Thyroid gland (tissue), 4 donors: ENCODE measurements around the gene AGK. TPM values are rescaled to one million over a fixed set of nuclear protein-coding genes. Genes with fewer than 3 reads are reported as not detected.

Source experiments
- DNase-seq, 2 donors: peaks; one replicate each; pipeline ENCODE4 v3.0.0-alpha.2; 2019
- H3K27ac ChIP-seq, 3 donors: fragments of 200-600 bp; sonication (generic); 1 replicate in 2 of 3; 2 replicates in 1 of 3; pipeline ENCODE4 v1.5.1; 2016 to 2019; ENCODE audit warnings: mild to moderate bottlenecking in 1 of 3, moderate library complexity in 1 of 3
- H3K27me3 ChIP-seq: fragments of 200-600 bp; sonication (generic); one replicate; pipeline ENCODE4 v1.5.1; 2019
- H3K36me3 ChIP-seq, 2 donors: fragments of 200-600 bp; sonication (generic); one replicate each; pipeline ENCODE4 v1.5.1; 2016 to 2019
- H3K4me1 ChIP-seq, 2 donors: fragments of 200-600 bp; sonication (generic); one replicate each; pipeline ENCODE4 v1.5.1; 2017 to 2019
- H3K4me3 ChIP-seq, 3 donors: fragments of 200-600 bp; sonication (generic); replicated peaks in 1 of 3; 1 replicate in 2 of 3; 2 replicates in 1 of 3; pipeline ENCODE4 v1.5.1; 2016; ENCODE audit warnings: mild to moderate bottlenecking in 1 of 3
- H3K9me3 ChIP-seq: fragments of 200-600 bp; sonication (generic); one replicate; pipeline ENCODE4 v1.5.1; 2017
- CTCF ChIP-seq, 6 experiments: fragments of 200-600 bp in 3 of 6; fragments of 450-650 bp in 3 of 6; sonication (generic) in 3 of 6; IDR thresholded peaks; one replicate each; pipeline ENCODE4 v1.5.1; 2016 to 2019; ENCODE audit warnings: antibody characterized with exemption in 6 of 6, mild to moderate bottlenecking in 2 of 6, inconsistent platforms in 1 of 6, moderate library complexity in 1 of 6
- POLR2A ChIP-seq, 2 donors: fragments of 450-650 bp; IDR thresholded peaks; one replicate each; pipeline ENCODE4 v1.6.1; 2017; ENCODE audit warnings: antibody characterized with exemption in 2 of 2, mild to moderate bottlenecking in 2 of 2, moderate library complexity in 1 of 2
- WGBS, 2 donors: methylation state at CpG; one replicate each; pipeline ENCODE4 v1.1.5; 2017; 5-methylcytosine and 5-hydroxymethylcytosine counted together
- intact Hi-C: fragments of 100-400 bp; cut with DNase I; formaldehyde crosslinking; loops from one replicate; pipeline ENCODE4 v1.15.1; 2023
- total RNA-seq, 4 donors: library from RNA; depleted of rRNA; stranded (reverse); fragments of >200 nt; gene quantifications; one replicate each; pipeline ENCODE4 v1.2.3, GENCODE V29; 2016

Gene AGK, protein sequence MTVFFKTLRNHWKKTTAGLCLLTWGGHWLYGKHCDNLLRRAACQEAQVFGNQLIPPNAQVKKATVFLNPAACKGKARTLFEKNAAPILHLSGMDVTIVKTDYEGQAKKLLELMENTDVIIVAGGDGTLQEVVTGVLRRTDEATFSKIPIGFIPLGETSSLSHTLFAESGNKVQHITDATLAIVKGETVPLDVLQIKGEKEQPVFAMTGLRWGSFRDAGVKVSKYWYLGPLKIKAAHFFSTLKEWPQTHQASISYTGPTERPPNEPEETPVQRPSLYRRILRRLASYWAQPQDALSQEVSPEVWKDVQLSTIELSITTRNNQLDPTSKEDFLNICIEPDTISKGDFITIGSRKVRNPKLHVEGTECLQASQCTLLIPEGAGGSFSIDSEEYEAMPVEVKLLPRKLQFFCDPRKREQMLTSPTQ
- 10 to 100 TPM; 28.2 to 36.7 (median 32.2) TPM for total RNA-seq

- Histone ChIP-seq H3K27ac (peak within 1 kb of the TSS in 2 of 3 donors; percentile 43 to 60), H3K27me3 (no peaks in the 10 kb centered on the region), H3K36me3 (no peaks in the 10 kb centered on the region), H3K9me3 (no peaks in the 10 kb centered on the region), H3K4me3 (peak within 1 kb of the TSS; percentile 81 to 87 (median 86)), H3K4me1 (peaks cover 8 to 15% of the 10 kb centered on the region in 2 donors)
- WGBS, 2 donors = 0 to 1% methylated on average over 26 to 31 of the region's 66 CpGs
- DNase-seq = peak; percentile 62 to 71
- intact Hi-C loops = no loop called here
- peak in 1 of 2 donors; percentile 38 for TF ChIP-seq POLR2A (IDR thresholded peaks at IDR 0.05)
- no peak for TF ChIP-seq CTCF (IDR thresholded peaks at IDR 0.05)
Measured at GRCh38 chr7:141551094-141551781, at the start of gene AGK. AGK (plus strand) TSS chr7:141551410; CDS start chr7:141555467, 4,057 bp downstream.

- H3K27me3 ChIP-seq = no peaks in the 10 kb centered on the region
- no peak for DNase-seq
- H3K9me3 ChIP-seq = no peaks in the 10 kb centered on the region
- no peaks in the 10 kb centered on the region for H3K36me3 ChIP-seq
- no peak overlapping the region for H3K4me3 ChIP-seq
- TF ChIP-seq CTCF (IDR thresholded peaks at IDR 0.05) = no peak
- no peak for TF ChIP-seq POLR2A (IDR thresholded peaks at IDR 0.05)
- intact Hi-C loops = no loop called here
- WGBS, 2 donors = 96 to 97% methylated on average over 2 of the region's 2 CpGs
- H3K27ac ChIP-seq = no peak overlapping the region
- H3K4me1 ChIP-seq = no peaks in the 10 kb centered on the region
Measured at GRCh38 chr7:141501451-141501850, 49.8 kb upstream of the AGK start.

GRCh38 chr7:141511316-141511675, 39.9 kb upstream of the AGK start:
- Histone ChIP-seq H3K36me3 (no peaks in the 10 kb centered on the region), H3K4me1 (no peaks in the 10 kb centered on the region), H3K27me3 (no peaks in the 10 kb centered on the region), H3K4me3 (peak overlapping the region in 2 of 3 donors; percentile 27 to 41), H3K27ac (no peak overlapping the region), H3K9me3 (no peaks in the 10 kb centered on the region)
- DNase-seq = peak in 1 of 2 donors; percentile 18
- 0 to 14% methylated on average over 3 to 5 of the region's 8 CpGs for WGBS, 2 donors
- intact Hi-C loops = no loop called here
- TF ChIP-seq CTCF (IDR thresholded peaks at IDR 0.05) (no peak), POLR2A (IDR thresholded peaks at IDR 0.05) (no peak)

- intact Hi-C loops = no loop called here
- peak; percentile 59 to 66 for DNase-seq
- Histone ChIP-seq H3K36me3 (no peaks in the 10 kb centered on the region), H3K4me1 (no peaks in the 10 kb centered on the region), H3K4me3 (peak overlapping the region in 2 of 3 donors; percentile 27 to 41), H3K27ac (no peak overlapping the region), H3K9me3 (no peaks in the 10 kb centered on the region), H3K27me3 (no peaks in the 10 kb centered on the region)
- 3 to 5% methylated on average over 29 to 35 of the region's 36 CpGs for WGBS, 2 donors
- TF ChIP-seq CTCF (IDR thresholded peaks at IDR 0.05) (no peak), POLR2A (IDR thresholded peaks at IDR 0.05) (peak in 1 of 2 donors; percentile 17)
Measured at GRCh38 chr7:141511676-141512396, 39.4 kb upstream of the AGK start.
